GM12874 (cell line): Measurements from ENCODE around the gene DPPA3.

ENCODE experiments used
- TF ChIP-seq, protein P1 (sequence below): IDR thresholded peaks from 2 replicates; pipeline ENCODE4 v1.5.1; 2011; ENCODE audit warnings: low read depth, mild to moderate bottlenecking, control low read depth, low read length, moderate library complexity; ENCODE audit not compliant: insufficient read depth

Gene DPPA3

DNA sequence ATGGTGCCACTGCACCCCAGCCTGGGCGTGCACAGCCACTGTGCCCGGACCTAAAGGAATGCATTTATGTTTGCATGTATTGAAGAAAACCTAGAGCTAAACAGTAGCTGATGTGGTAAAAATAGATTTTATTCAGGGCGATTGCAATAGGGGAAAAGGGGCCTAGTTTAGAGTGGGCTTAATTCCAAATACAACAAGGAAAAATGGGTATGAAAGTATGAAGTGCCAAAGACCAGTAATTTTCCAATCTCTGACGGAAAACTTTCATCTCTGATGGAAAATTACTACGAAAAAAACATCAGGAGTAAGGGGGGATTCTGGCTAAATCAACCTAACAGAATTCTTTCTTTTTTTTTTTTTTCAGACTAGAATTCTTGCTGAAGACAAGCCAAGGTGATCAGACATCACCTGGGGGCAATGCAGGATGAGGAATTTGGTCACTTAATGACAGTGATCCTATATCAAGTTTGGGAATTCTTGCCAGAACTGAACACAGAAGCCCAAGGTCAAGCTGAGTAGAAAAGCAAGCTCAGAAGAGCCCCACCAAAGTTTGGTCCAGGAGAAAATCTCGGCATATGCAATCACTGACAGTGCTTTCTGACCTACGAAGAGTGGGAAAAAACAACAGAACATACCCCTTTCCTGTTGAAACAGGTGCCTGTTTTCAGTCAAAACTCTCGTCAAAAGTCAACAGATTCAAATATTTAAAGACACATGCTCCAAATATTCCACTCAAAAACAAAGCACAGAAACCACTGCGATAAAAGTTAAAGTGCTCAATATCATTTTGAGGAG, 31.8 kb upstream of the DPPA3 start:
- TF ChIP-seq, protein P1, sequence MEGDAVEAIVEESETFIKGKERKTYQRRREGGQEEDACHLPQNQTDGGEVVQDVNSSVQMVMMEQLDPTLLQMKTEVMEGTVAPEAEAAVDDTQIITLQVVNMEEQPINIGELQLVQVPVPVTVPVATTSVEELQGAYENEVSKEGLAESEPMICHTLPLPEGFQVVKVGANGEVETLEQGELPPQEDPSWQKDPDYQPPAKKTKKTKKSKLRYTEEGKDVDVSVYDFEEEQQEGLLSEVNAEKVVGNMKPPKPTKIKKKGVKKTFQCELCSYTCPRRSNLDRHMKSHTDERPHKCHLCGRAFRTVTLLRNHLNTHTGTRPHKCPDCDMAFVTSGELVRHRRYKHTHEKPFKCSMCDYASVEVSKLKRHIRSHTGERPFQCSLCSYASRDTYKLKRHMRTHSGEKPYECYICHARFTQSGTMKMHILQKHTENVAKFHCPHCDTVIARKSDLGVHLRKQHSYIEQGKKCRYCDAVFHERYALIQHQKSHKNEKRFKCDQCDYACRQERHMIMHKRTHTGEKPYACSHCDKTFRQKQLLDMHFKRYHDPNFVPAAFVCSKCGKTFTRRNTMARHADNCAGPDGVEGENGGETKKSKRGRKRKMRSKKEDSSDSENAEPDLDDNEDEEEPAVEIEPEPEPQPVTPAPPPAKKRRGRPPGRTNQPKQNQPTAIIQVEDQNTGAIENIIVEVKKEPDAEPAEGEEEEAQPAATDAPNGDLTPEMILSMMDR: no peak

DNA sequence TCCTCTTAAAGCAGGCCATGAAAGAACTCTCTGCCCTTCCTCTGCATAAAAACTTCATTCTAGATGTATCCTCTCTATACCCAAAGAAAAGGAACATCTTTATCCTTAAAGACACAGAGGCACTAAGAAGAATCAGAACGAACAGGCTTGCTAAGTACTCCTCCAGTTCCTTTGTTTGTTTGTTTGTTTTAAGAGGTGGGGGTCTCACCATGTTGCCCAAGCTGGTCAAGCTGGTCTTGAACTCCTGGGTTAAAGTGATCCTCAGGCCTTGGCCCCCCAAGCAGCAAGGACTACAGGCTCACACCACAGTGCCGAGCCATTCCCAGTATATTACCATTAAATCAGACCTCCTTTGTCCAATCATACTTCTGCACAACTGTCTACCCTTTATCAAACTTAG, 29.7 kb upstream of the DPPA3 start:
- TF ChIP-seq, protein P1: no peak

DNA sequence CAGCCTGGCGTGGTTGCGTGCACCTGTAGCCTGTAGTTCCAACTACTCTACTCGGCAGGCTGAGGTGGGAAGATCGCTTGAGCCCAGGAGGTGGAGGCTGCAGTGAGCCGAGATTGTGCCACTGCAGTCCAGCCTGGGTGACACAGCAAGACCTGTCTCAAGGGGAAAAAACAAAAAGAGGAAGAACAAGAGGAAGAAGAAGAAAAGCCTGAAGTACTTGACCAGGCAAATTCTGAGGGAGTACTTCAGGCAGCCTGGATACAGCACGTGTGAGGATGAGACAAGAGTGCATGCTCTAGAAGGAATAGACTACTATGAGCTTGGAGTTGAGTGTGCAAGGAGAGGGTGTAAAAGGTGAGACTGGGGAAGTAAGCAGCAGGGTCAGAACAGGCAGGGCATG, 17.4 kb upstream of the DPPA3 start:
- TF ChIP-seq, protein P1: no peak

DNA sequence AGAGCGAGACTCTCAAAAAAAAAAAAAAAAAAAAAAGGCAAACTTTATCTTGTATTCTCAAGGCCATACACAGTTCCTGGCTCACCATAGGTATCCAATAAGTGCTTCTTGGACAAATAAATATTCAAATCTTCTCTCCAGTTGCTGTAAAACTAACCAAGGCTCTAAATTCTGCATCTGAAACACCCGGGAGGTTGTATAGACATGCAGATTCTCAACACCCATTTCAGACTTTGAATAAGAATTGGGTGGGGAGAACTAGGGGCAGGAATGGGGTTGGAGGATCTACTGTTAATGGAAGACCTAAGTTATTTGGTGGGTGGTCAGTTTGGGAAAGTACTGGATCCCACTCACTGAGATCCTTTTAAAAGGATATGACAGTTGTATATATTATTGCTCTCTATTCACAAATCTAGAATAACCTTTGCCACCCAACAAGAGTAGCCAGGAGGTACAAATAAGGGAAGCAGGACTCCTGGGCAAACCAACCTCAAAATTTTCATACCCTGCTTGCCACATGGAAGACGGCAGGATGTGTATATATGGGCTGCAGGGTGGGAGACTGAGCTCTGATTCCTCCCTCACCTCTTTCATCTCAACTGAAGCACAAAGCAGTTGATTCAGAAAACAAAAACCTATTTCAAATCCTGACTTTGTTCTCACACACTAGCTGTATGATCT, 16.5 kb upstream of the DPPA3 start:
- TF ChIP-seq, protein P1: no peak

DNA sequence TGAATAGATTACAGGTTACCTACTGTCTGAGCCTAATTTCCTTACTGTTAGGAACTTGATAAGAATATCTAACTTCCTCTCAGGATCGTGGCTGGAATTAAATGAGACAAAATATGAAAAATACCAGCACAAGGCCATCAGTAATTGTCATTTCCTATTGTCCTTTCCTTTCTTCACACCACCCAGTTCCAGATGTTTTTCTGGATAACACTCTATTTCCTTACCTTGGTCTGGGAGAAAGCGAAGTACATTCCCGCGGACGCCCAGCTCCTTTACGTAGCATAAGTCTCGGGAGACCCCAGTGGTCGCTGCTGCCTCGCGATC, 16.0 kb upstream of the DPPA3 start:
- TF ChIP-seq, protein P1: no peak

DNA sequence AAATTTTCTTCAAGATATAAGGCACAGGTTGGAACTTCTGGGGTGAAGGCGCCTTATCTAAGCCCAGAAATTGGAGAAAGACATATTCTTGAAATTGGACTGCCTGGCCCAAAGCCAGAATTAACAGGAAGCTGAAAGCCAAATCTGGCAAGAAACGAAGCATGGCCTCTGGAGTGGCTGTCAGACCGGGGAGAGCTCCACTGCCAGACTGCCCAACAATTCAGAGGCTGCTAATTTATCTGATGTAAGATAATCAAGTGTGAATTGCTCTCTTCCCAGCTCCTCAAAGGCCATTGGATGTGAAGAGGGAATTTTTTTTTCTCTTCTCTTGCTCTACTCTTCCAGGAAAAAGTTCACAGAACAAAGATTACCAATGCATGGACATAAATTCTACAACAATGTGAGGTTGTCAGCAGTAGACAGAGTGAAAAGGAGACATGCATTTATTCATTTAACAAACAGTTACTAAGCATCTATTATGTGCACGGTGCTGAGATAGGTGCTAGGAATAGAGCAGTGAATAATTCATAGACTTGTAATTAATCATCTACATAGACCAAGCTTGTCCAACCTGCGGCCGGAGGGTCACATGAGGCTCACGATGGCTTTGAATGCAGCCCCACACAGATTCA, 15.6 kb upstream of the DPPA3 start, which contains the start of gene GDF3:
TSS of gene GDF3 (minus strand) at position 210 of the 632 bp plus-strand sequence. CDS start at position 163, 47 bp downstream.
- TF ChIP-seq, protein P1: no peak

DNA sequence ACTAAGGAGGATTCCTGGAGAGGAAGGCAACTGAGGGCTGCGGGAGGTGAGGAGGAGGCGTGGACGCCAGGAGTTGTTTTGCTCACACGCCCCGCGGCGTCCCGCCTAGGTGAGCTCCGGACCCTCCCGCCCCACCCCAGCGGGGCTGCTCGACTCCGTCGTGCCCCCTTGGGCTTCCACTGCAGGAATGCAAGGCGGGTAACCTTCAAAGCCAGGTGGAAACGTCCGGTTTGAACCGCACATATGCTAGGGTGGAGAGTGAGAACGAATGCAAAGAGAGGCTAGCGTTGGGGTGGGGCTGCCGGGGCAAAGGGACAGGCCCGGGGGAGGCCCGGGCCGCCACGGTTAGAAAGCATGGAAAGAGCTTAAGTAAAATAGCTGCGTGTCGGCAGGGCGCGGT, 5.4 kb upstream of the DPPA3 start:
- TF ChIP-seq, protein P1: no peak
